ENCODE results near the gene CSF3. TPM values are rescaled to one million over a fixed set of nuclear protein-coding genes. Genes with fewer than 3 reads are reported as not detected.

Gene CSF3
- total RNA-seq, 1 donor from 2014 or later, result not detected

GRCh38 chr17:39979016-39979670 is 36.1 kb upstream of the CSF3 start:
- ATAC-seq (ENCODE audit: low read depth) (no peak), DNase-seq (no peak)
- TF ChIP-seq, protein P1, sequence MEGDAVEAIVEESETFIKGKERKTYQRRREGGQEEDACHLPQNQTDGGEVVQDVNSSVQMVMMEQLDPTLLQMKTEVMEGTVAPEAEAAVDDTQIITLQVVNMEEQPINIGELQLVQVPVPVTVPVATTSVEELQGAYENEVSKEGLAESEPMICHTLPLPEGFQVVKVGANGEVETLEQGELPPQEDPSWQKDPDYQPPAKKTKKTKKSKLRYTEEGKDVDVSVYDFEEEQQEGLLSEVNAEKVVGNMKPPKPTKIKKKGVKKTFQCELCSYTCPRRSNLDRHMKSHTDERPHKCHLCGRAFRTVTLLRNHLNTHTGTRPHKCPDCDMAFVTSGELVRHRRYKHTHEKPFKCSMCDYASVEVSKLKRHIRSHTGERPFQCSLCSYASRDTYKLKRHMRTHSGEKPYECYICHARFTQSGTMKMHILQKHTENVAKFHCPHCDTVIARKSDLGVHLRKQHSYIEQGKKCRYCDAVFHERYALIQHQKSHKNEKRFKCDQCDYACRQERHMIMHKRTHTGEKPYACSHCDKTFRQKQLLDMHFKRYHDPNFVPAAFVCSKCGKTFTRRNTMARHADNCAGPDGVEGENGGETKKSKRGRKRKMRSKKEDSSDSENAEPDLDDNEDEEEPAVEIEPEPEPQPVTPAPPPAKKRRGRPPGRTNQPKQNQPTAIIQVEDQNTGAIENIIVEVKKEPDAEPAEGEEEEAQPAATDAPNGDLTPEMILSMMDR (IDR thresholded peaks at IDR 0.05), result no peak
- peaks cover 4% of the 10 kb centered on the region for H3K27me3 Mint-ChIP-seq
- H3K4me1 Mint-ChIP-seq, result peaks cover 36% of the 10 kb centered on the region
- peak overlapping the region; percentile 96 for H3K4me3 Mint-ChIP-seq
- peak overlapping the region; percentile 60 for H3K27ac Mint-ChIP-seq
- peaks cover 22% of the 10 kb centered on the region for H3K36me3 Mint-ChIP-seq (ENCODE audit: low read depth)
- intact Hi-C loops (cut with micrococcal nuclease), result no loop called here
- H3K9me3 Mint-ChIP-seq, result no peaks in the 10 kb centered on the region
- ChIA-PET CTCF (interaction anchor here (1.6 to 4.7 kb wide), 6 partner anchors 20 to 357 kb away, joined by 3 to 61 read pairs (median 14); partner anchors contain the start of genes MIEN1 and PNMT), POLR2A (interaction anchor here (0.7 to 2.1 kb wide), 8 partner anchors 21 to 291 kb away, joined by 3 to 30 read pairs (median 5); partner anchors contain the start of genes MIEN1 and PGAP3)

DNA sequence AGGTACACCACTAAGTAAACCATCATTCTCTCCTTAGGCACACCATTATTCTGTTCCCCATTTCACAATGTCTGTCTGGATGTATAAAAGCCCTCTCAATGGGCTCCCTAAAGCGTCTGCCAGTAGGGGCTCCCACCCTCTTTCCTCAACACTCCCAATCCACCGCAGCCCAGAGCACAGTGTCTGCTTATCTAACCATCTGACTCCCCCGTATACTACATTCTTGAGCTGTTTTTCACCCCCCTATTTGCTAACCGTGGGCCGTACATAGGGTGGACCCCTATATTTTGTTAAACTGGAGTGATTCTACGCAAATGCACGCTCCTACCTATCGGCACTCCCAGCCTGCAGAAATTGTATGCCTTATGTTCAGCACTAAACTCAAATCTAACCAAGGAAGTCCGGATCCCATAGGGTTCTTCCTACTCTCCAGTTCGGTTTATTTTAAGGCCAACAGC is 35.3 kb upstream of the CSF3 start:
- TF ChIP-seq, protein P1 (IDR thresholded peaks at IDR 0.05), result no peak
- peaks cover 2% of the 10 kb centered on the region for H3K27me3 Mint-ChIP-seq
- peak overlapping the region; percentile 96 for H3K27ac Mint-ChIP-seq
- H3K36me3 Mint-ChIP-seq (ENCODE audit: low read depth), result peaks cover 29% of the 10 kb centered on the region
- ChIA-PET POLR2A (interaction anchor here (0.6 to 3.1 kb wide), 37 partner anchors 22 to 635 kb away, joined by 3 to 39 read pairs (median 5); partner anchors contain the start of genes CASC3, IKZF3, MED24 and MIEN1), CTCF (interaction anchor here (0.6 to 4.7 kb wide), 14 partner anchors 21 to 358 kb away, joined by 3 to 61 read pairs (median 4); partner anchors contain the start of genes MIEN1 and PNMT)
- H3K4me3 Mint-ChIP-seq, result peak overlapping the region; percentile 96
- ATAC-seq (ENCODE audit: low read depth), result peak; percentile 7
- H3K4me1 Mint-ChIP-seq, result peaks cover 36% of the 10 kb centered on the region
- no peak for DNase-seq
- no peaks in the 10 kb centered on the region for H3K9me3 Mint-ChIP-seq
- intact Hi-C loops (cut with micrococcal nuclease), result loop anchor here (1.0 to 5.0 kb wide), 14 partner anchors 21 to 519 kb away; partner anchors contain the start of genes CASC3, CDK12, IKZF3 and LRRC3C

- Mint-ChIP-seq H3K4me1 (peaks cover 36% of the 10 kb centered on the region), H3K4me3 (peak within 1 kb of the TSS; percentile 96), H3K27ac (peak within 1 kb of the TSS; percentile 96), H3K9me3 (no peaks in the 10 kb centered on the region), H3K36me3 (ENCODE audit: low read depth) (peaks cover 36% of the 10 kb centered on the region), H3K27me3 (peaks cover under 1% of the 10 kb centered on the region)
- POLR2A ChIA-PET, result interaction anchor here (0.5 to 3.1 kb wide), 41 partner anchors 22 to 812 kb away, joined by 3 to 39 read pairs (median 5); partner anchors contain the start of genes CASC3, IKZF3, MED24 and MIEN1
- TF ChIP-seq, protein P1 (IDR thresholded peaks at IDR 0.05), result no peak
- intact Hi-C loops (cut with micrococcal nuclease), result loop anchor here (1.0 to 5.0 kb wide), 14 partner anchors 21 to 519 kb away; partner anchors contain the start of genes CASC3, CDK12, IKZF3 and LRRC3C
- ATAC-seq (ENCODE audit: low read depth), result peak; percentile 93
- DNase-seq, result peak; percentile 90
- CTCF ChIA-PET, result interaction anchor here (0.6 to 4.7 kb wide), 18 partner anchors 16 to 361 kb away, joined by 3 to 61 read pairs (median 4); partner anchors contain the start of genes MIEN1 and PNMT
Measured at GRCh38 chr17:39980351-39981206, 34.7 kb upstream of the CSF3 start, which contains the start of gene PSMD3. PSMD3 (plus strand) TSS chr17:39980807; CDS start chr17:39980971, 164 bp downstream.

DNA sequence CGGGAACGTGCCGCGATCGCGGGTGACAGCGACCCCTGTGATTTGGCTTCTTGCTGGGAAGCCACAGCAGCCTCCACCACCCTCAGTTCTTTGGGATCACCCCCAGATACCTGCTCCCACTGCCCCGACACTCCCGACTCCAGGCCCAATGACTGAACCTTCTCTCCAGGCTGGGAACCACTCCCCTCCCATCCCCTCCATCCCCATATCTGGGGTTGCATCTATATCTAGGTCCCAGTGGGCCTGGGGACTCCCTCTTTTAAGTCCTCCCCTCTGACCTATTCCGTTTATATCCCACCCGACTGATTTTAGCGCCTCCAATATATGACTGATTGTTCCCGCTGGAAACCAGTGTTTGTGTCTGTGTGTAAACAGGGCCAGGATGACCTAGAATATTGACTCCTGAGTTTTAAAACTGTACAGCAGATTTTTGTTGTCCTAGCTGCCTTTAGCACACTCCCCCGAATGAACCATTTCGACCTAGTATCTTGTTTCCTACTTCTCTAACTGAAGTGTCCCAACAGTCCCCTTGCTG is 34.0 kb upstream of the CSF3 start:
- H3K36me3 Mint-ChIP-seq (ENCODE audit: low read depth), result peaks cover 43% of the 10 kb centered on the region
- TF ChIP-seq, protein P1 (IDR thresholded peaks at IDR 0.05), result no peak
- peak overlapping the region; percentile 96 for H3K4me3 Mint-ChIP-seq
- peak overlapping the region; percentile 96 for H3K27ac Mint-ChIP-seq
- no peak for ATAC-seq (ENCODE audit: low read depth)
- ChIA-PET CTCF (interaction anchor here (0.6 to 4.7 kb wide), 18 partner anchors 16 to 362 kb away, joined by 3 to 61 read pairs (median 4); partner anchors contain the start of genes MIEN1 and PNMT), POLR2A (interaction anchor here (0.5 to 3.1 kb wide), 29 partner anchors 23 to 813 kb away, joined by 3 to 39 read pairs (median 5); partner anchors contain the start of genes CASC3, IKZF3, MED24 and MIEN1)
- H3K9me3 Mint-ChIP-seq, result no peaks in the 10 kb centered on the region
- peaks cover 36% of the 10 kb centered on the region for H3K4me1 Mint-ChIP-seq
- no peaks in the 10 kb centered on the region for H3K27me3 Mint-ChIP-seq
- DNase-seq, result no peak
- intact Hi-C loops (cut with micrococcal nuclease), result loop anchor here (2.0 to 5.0 kb wide), 2 partner anchors 116 to 344 kb away; partner anchors contain the start of genes IKZF3 and STARD3

Measured in activated B cell treated with CpG ODN at 0.5 μM for 24 hours (primary cell).